Measurements from ENCODE around the gene CYTH2. TPM values are rescaled to one million over a fixed set of nuclear protein-coding genes. Genes with fewer than 3 reads are reported as not detected.
A peak's percentile ranks its signal among the peaks of the same experiment; 100 is the strongest.

Gene CYTH2
- total RNA-seq, 1 donor from 2014 or later: 67.1 TPM

DNA sequence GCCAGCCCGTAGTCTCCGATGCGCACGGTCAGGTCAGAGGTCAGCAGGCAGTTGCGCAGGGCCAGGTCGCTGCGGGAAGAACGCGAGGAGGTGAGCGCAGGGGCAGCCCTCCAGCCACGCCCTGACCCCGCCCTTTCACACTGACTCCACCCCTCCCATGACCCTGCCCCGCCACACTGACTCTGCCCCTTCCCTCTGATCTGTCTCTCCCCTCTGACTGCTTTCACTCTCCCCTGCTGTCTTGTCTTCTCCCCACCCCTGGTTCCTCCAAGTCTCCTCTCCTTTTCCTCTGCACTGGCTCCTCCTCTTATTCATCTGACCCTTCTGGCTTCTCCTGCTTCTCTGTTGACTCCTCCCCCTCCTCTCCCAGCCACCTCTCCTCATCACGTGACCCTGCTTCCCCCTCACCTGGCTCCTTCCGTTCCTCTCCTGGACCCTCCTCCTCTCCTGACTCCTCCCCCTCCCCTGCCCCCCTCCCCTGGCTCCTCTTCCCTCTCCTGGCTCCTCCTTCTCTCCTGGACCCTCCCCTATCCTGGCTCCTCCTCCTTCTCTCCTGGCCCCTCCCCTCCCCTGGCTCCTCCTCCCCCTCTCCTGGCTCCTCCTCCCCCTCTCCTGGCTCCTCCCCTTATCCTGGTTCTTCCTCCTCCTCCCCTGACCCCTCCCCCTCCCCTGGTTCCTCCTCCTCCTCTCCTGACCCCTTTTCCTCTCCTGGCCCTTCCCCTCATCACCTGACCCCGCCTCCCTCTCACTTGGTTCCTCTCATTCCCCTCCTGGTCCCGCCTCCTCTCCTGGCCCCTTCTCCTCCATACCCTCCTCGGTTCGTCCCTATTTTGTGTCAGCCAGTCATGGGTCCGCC, 32.6 kb downstream of the CYTH2 start:
- TF ChIP-seq, protein P1, sequence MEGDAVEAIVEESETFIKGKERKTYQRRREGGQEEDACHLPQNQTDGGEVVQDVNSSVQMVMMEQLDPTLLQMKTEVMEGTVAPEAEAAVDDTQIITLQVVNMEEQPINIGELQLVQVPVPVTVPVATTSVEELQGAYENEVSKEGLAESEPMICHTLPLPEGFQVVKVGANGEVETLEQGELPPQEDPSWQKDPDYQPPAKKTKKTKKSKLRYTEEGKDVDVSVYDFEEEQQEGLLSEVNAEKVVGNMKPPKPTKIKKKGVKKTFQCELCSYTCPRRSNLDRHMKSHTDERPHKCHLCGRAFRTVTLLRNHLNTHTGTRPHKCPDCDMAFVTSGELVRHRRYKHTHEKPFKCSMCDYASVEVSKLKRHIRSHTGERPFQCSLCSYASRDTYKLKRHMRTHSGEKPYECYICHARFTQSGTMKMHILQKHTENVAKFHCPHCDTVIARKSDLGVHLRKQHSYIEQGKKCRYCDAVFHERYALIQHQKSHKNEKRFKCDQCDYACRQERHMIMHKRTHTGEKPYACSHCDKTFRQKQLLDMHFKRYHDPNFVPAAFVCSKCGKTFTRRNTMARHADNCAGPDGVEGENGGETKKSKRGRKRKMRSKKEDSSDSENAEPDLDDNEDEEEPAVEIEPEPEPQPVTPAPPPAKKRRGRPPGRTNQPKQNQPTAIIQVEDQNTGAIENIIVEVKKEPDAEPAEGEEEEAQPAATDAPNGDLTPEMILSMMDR (IDR thresholded peaks at IDR 0.05; ENCODE audit: insufficient read depth, low read depth, low read length): no peak
- TF ChIP-seq EZH2 (IDR thresholded peaks at IDR 0.05; ENCODE audit: insufficient read depth, low read length): no peak
- peak overlapping the region; percentile 76 for H3K4me3 Mint-ChIP-seq (ENCODE audit: unreplicated experiment)

DNA sequence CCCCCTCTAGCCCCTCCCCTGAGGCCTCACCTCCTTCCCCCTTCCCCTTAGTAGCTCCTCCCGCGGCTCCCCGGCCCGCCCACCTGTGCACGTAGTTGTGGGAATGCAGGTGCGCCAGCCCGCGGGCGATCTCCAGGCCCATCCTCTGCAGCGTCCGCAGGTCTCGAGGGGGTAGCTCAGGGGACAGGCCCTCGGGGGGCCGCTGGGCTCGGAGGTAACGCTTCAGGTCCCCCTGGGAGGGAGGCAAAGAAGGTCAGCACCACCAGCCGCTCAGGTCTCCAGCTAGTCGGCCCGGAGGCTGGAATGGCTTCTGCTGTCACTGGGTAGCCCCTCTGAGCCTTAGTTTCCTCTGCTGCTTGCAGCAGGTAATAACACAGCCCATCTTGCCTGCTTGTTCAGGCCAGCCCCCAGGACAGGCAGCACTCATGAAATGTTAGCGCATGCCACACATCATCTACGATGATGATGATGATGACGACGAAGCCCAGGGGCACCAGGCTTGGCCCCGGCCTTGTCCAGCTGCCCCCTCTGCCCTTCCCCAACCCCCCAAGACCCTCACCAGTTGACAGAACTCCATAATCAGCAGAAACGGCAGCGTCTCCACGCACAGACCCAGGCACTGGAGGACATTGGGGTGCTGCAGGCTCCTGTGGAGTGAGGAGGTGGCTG, 33.3 kb downstream of the CYTH2 start:
- no peak overlapping the region for H2AFZ ChIP-seq (ENCODE audit: low read depth, low read length)
- H3K9me3 Mint-ChIP-seq (ENCODE audit: unreplicated experiment): no peaks in the 10 kb centered on the region
- no peak for TF ChIP-seq EZH2 (IDR thresholded peaks at IDR 0.05; ENCODE audit: insufficient read depth, low read length)
- TF ChIP-seq, protein P1 (IDR thresholded peaks at IDR 0.05; ENCODE audit: insufficient read depth, low read depth, low read length): no peak
- H3K27ac Mint-ChIP-seq (ENCODE audit: unreplicated experiment): peak overlapping the region; percentile 59
- no peaks in the 10 kb centered on the region for H3K4me1 ChIP-seq (ENCODE audit: insufficient read depth, low read length)
- H3K9ac ChIP-seq (ENCODE audit: low read length): no peak overlapping the region
- peaks cover 12% of the 10 kb centered on the region for H3K27me3 ChIP-seq (ENCODE audit: insufficient read depth, low read length)
- H3K79me2 ChIP-seq (ENCODE audit: insufficient read depth, low read length): no peaks in the 10 kb centered on the region
- H3K27me3 Mint-ChIP-seq (ENCODE audit: low read depth, unreplicated experiment): peaks cover 19% of the 10 kb centered on the region
- FAIRE-seq: no peak
- H4K20me1 ChIP-seq (ENCODE audit: insufficient read depth, low read length): no peaks in the 10 kb centered on the region
- no peak overlapping the region for H3K4me3 Mint-ChIP-seq (ENCODE audit: unreplicated experiment)
- no peaks in the 10 kb centered on the region for H3K36me3 ChIP-seq (ENCODE audit: insufficient read depth, low read length)
- DNase-seq (ENCODE audit: low read depth): no peak
- H3K36me3 Mint-ChIP-seq (ENCODE audit: low read depth, unreplicated experiment): peaks cover 4% of the 10 kb centered on the region
- H3K4me2 ChIP-seq (ENCODE audit: low read length): no peak overlapping the region
- H3K9me3 ChIP-seq (ENCODE audit: insufficient read depth, low read depth, low read length): no peaks in the 10 kb centered on the region
- H3K4me1 Mint-ChIP-seq (ENCODE audit: low read depth, unreplicated experiment): no peaks in the 10 kb centered on the region
- H3K4me3 ChIP-seq (ENCODE audit: insufficient read depth, low read depth, low read length): no peak overlapping the region
- H3K27ac ChIP-seq (ENCODE audit: low read depth, low read length): no peak overlapping the region

More for the DNA sequence above, 32.6 kb downstream of the CYTH2 start:
- no peaks in the 10 kb centered on the region for H3K9me3 Mint-ChIP-seq (ENCODE audit: unreplicated experiment)
- no peaks in the 10 kb centered on the region for H3K9me3 ChIP-seq (ENCODE audit: insufficient read depth, low read depth, low read length)
- H2AFZ ChIP-seq (ENCODE audit: low read depth, low read length): no peak overlapping the region
- H3K4me3 ChIP-seq (ENCODE audit: insufficient read depth, low read depth, low read length): no peak overlapping the region
- no peak overlapping the region for H3K27ac ChIP-seq (ENCODE audit: low read depth, low read length)
- H3K36me3 ChIP-seq (ENCODE audit: insufficient read depth, low read length): no peaks in the 10 kb centered on the region
- H3K4me1 ChIP-seq (ENCODE audit: insufficient read depth, low read length): no peaks in the 10 kb centered on the region
- peaks cover 17% of the 10 kb centered on the region for H3K27me3 Mint-ChIP-seq (ENCODE audit: low read depth, unreplicated experiment)
- DNase-seq (ENCODE audit: low read depth) (no peak), FAIRE-seq (no peak)
- H3K36me3 Mint-ChIP-seq (ENCODE audit: low read depth, unreplicated experiment): peaks cover 4% of the 10 kb centered on the region
- H3K79me2 ChIP-seq (ENCODE audit: insufficient read depth, low read length): no peaks in the 10 kb centered on the region
- no peak overlapping the region for H3K27ac Mint-ChIP-seq (ENCODE audit: unreplicated experiment)
- no peak overlapping the region for H3K9ac ChIP-seq (ENCODE audit: low read length)
- H3K4me2 ChIP-seq (ENCODE audit: low read length): no peak overlapping the region
- no peaks in the 10 kb centered on the region for H4K20me1 ChIP-seq (ENCODE audit: insufficient read depth, low read length)
- peaks cover 12% of the 10 kb centered on the region for H3K27me3 ChIP-seq (ENCODE audit: insufficient read depth, low read length)
- H3K4me1 Mint-ChIP-seq (ENCODE audit: low read depth, unreplicated experiment): no peaks in the 10 kb centered on the region

Measured in astrocyte (in vitro differentiated cells and primary cell).